Measurements from ENCODE around the gene CYTH1.

CYTH1 gene

GRCh38 chr17:78670850-78671725, 111.0 kb downstream of the CYTH1 start:
- Histone ChIP-seq H3K27me3 (no peaks in the 10 kb centered on the region), H3K36me3 (peaks cover 70% of the 10 kb centered on the region), H3K9me3 (no peaks in the 10 kb centered on the region), H3K4me1 (ENCODE audit: control insufficient read depth in 1 of 2, insufficient read depth in 1 of 2, low read depth in 1 of 2, low read length in 1 of 2) (peaks cover 7 to 8% of the 10 kb centered on the region in 2 experiments), H3K4me3 (ENCODE audit: low read depth in 1 of 2, low read length in 1 of 2) (no peak overlapping the region), H3K27ac (no peak overlapping the region)
- TF ChIP-seq, protein P1, sequence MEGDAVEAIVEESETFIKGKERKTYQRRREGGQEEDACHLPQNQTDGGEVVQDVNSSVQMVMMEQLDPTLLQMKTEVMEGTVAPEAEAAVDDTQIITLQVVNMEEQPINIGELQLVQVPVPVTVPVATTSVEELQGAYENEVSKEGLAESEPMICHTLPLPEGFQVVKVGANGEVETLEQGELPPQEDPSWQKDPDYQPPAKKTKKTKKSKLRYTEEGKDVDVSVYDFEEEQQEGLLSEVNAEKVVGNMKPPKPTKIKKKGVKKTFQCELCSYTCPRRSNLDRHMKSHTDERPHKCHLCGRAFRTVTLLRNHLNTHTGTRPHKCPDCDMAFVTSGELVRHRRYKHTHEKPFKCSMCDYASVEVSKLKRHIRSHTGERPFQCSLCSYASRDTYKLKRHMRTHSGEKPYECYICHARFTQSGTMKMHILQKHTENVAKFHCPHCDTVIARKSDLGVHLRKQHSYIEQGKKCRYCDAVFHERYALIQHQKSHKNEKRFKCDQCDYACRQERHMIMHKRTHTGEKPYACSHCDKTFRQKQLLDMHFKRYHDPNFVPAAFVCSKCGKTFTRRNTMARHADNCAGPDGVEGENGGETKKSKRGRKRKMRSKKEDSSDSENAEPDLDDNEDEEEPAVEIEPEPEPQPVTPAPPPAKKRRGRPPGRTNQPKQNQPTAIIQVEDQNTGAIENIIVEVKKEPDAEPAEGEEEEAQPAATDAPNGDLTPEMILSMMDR (IDR thresholded peaks at IDR 0.05), result no peak

GRCh38 chr17:78669975-78670518, 112.0 kb downstream of the CYTH1 start:
- Histone ChIP-seq H3K36me3 (peaks cover 60% of the 10 kb centered on the region), H3K4me3 (ENCODE audit: low read depth in 1 of 2, low read length in 1 of 2) (no peak overlapping the region), H3K27me3 (peaks cover 7% of the 10 kb centered on the region), H3K9me3 (no peaks in the 10 kb centered on the region), H3K4me1 (ENCODE audit: control insufficient read depth in 1 of 2, insufficient read depth in 1 of 2, low read depth in 1 of 2, low read length in 1 of 2) (peaks cover 15 to 19% of the 10 kb centered on the region in 2 experiments), H3K27ac (no peak overlapping the region)
- TF ChIP-seq, protein P1 (IDR thresholded peaks at IDR 0.05), result no peak

DNA sequence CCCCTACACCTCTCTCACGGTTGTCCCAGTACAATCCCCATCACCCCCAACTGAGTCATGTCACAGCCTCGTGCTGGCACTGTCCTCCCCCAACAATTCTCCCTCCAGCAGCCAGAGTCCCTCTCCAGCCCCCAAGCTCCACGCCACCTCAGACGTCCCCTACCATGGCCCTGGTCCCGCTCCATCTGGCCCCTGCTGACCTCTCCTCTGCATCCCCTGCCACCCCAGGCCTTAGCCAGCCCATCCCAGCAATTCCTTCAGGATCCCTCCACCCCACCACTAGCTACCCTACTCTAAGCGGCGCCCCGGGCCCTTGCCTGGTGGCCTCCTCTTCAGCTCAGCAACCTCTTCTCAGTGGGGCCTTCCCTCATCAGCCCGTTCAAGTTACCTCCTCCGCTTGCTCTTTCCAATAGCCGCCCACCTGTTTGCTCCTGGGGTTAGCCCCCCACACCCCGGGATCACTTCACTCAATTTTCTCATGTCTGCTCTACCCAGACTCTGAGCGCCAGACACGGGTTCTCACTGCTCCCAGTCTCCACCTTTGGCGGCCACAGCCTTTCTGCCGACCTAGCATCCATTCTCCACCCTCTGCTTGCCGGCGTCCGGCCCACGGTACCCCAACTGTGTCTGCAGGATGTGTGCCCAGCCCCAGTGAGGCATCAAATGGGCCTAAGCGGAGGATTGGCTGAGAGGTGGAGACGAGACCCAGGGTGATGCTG, 112.7 kb downstream of the CYTH1 start:
- Histone ChIP-seq H3K9me3 (no peaks in the 10 kb centered on the region), H3K36me3 (peaks cover 54% of the 10 kb centered on the region), H3K27me3 (peaks cover 13% of the 10 kb centered on the region), H3K4me3 (ENCODE audit: low read depth in 1 of 2, low read length in 1 of 2) (no peak overlapping the region), H3K27ac (no peak overlapping the region), H3K4me1 (ENCODE audit: control insufficient read depth in 1 of 2, insufficient read depth in 1 of 2, low read depth in 1 of 2, low read length in 1 of 2) (peaks cover 15 to 20% of the 10 kb centered on the region in 2 experiments)
- TF ChIP-seq, protein P1 (IDR thresholded peaks at IDR 0.05), result no peak

- Histone ChIP-seq H3K27ac (no peak overlapping the region), H3K27me3 (peaks cover 15% of the 10 kb centered on the region), H3K36me3 (peaks cover 48% of the 10 kb centered on the region), H3K4me3 (ENCODE audit: low read depth in 1 of 2, low read length in 1 of 2) (no peak overlapping the region), H3K4me1 (ENCODE audit: control insufficient read depth in 1 of 2, insufficient read depth in 1 of 2, low read depth in 1 of 2, low read length in 1 of 2) (peaks cover 15 to 20% of the 10 kb centered on the region in 2 experiments), H3K9me3 (no peaks in the 10 kb centered on the region)
- TF ChIP-seq, protein P1 (IDR thresholded peaks at IDR 0.05), result no peak
These were observed 113.2 kb downstream of the CYTH1 start for GRCh38 chr17:78668847-78669246.

DNA sequence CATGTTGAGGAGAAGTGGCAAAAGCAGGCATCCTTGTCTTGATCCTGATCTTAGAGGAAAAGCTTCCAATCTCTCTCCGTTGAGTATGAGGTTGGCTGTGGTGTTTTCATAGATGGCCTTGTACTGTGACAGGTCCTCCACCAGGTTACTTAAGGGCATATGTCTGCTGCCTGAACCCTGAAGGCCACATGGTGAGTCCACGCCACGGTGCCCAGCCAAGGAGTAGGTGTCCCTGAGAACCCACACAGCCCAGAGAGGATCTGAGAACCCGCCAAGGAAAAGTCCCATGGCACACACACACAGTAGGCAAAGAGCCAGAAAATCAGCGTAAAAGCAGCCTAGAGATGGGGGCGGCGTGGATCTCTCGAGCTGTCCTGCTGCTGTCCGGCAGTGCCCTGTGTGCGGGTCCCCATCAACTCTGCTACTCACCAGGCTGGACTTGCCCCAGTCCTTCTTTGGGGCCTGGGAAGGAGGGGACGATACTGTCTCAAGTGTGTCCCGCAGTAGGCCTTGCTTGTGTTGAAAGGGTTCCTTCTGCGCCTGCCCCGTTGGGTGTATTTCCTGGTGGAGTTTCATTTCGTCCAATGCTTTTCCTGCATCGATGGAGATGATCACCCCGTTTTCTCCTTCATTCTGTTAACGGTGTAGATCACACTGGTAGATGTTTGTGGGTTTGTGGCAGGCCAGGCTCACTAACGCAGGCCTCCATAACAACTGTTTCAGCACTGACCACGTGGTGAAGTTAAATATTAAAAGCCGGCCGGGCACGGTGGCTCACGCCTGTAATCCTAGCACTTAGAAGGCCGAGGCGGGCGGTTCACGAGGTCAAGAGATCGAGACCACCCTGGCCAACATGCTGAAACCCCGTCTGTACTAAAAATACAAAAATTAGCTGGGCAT, 114.1 kb downstream of the CYTH1 start:
- TF ChIP-seq, protein P1 (IDR thresholded peaks at IDR 0.05), result no peak

More for the DNA sequence above, 114.1 kb downstream of the CYTH1 start:
- Histone ChIP-seq H3K4me1 (ENCODE audit: control insufficient read depth in 1 of 2, insufficient read depth in 1 of 2, low read depth in 1 of 2, low read length in 1 of 2) (peaks cover 15 to 20% of the 10 kb centered on the region in 2 experiments), H3K36me3 (peaks cover 39% of the 10 kb centered on the region), H3K4me3 (ENCODE audit: low read depth in 1 of 2, low read length in 1 of 2) (no peak overlapping the region), H3K9me3 (no peaks in the 10 kb centered on the region), H3K27me3 (peaks cover 15% of the 10 kb centered on the region), H3K27ac (no peak overlapping the region)
